Esophagus squamous epithelium (tissue), 4 donors: ENCODE data around the gene PGR.

Experiments used
- CTCF ChIP-seq, 6 experiments: fragments of 450-650 bp in 4 of 6; fragments of 200-600 bp in 2 of 6; sonication (generic) in 2 of 6; IDR thresholded peaks; one replicate each; pipeline ENCODE4 v1.5.1; 2016 to 2019; ENCODE audit warnings: antibody characterized with exemption in 6 of 6, mild to moderate bottlenecking in 4 of 6, moderate library complexity in 4 of 6
- POLR2A ChIP-seq, 4 donors: fragments of 450-650 bp; IDR thresholded peaks; one replicate each; pipeline ENCODE4 v1.6.1; 2017; ENCODE audit warnings: antibody characterized with exemption in 4 of 4, mild to moderate bottlenecking in 4 of 4, moderate library complexity in 3 of 4

GRCh38 chr11:101129203-101129943, at the start of gene PGR:
- TF ChIP-seq CTCF (IDR thresholded peaks at IDR 0.05) (no peak), POLR2A (IDR thresholded peaks at IDR 0.05) (no peak)
